Gastrocnemius medialis (tissue), 4 donors: ENCODE results near the gene MAP2K7. TPM values are rescaled to one million over a fixed set of nuclear protein-coding genes. Genes with fewer than 3 reads are reported as not detected.

Source experiments
- ATAC-seq, 2 donors: fragments of 150-250 bp; one replicate each; pipeline ENCODE4 v1.9.1; 2016
- DNase-seq, 2 donors: peaks; one replicate each; pipeline ENCODE4 v3.0.0-alpha.2; 2019
- H3K27ac ChIP-seq, 4 donors: fragments of 200-600 bp; sonication (generic); 1 replicate in 1 of 4; 2 replicates in 3 of 4; pipeline ENCODE4 v1.5.1; 2016 to 2018; ENCODE audit warnings: mild to moderate bottlenecking in 2 of 4, moderate library complexity in 1 of 4
- H3K27me3 ChIP-seq, 3 donors: fragments of 200-600 bp; sonication (generic) in 2 of 3; 1 replicate in 1 of 3; 2 replicates in 2 of 3; pipeline versions ENCODE4 v1.5.1 to v1.6.0; 2016 to 2019; ENCODE audit warnings: mild to moderate bottlenecking in 1 of 3, moderate library complexity in 1 of 3
- H3K36me3 ChIP-seq, 2 donors: fragments of 200-600 bp; sonication (generic) in 1 of 2; one replicate each; pipeline ENCODE4 v1.5.1; 2017 to 2018
- H3K4me1 ChIP-seq, 2 donors: fragments of 200-600 bp; sonication (generic) in 1 of 2; one replicate each; pipeline ENCODE4 v1.5.1; 2016 to 2017; ENCODE audit warnings: mild to moderate bottlenecking in 2 of 2
- H3K4me3 ChIP-seq, 4 donors: fragments of 200-600 bp; sonication (generic) in 3 of 4; 1 replicate in 1 of 4; 2 replicates in 3 of 4; pipeline ENCODE4 v1.5.1; 2016 to 2019; ENCODE audit warnings: mild to moderate bottlenecking in 2 of 4
- H3K9me3 ChIP-seq, 3 donors: fragments of 200-600 bp; sonication (generic) in 2 of 3; 1 replicate in 1 of 3; 2 replicates in 2 of 3; pipeline ENCODE4 v1.5.1; 2016 to 2019
- CTCF ChIP-seq, 5 experiments: fragments of 450-650 bp in 3 of 5; fragments of 200-600 bp in 2 of 5; sonication (generic) in 2 of 5; IDR thresholded peaks in 4 of 5; conservative IDR thresholded peaks in 1 of 5; 1 replicate in 4 of 5; 2 replicates in 1 of 5; pipeline ENCODE4 v1.5.1; 2016 to 2019; ENCODE audit warnings: antibody characterized with exemption in 5 of 5, mild to moderate bottlenecking in 3 of 5, moderate library complexity in 3 of 5
- POLR2A ChIP-seq, 2 donors: fragments of 450-650 bp; IDR thresholded peaks; one replicate each; pipeline ENCODE4 v1.6.1; 2017; ENCODE audit warnings: antibody characterized with exemption in 2 of 2, mild to moderate bottlenecking in 2 of 2, moderate library complexity in 2 of 2
- in situ Hi-C, 4 donors: fragments of 200-750 bp; cut with MboI; loops; one replicate each; pipeline versions ENCODE4 v1.15.0 to v1.8.0; 2017; ENCODE audit warnings: low sequenced_read_pairs in 4 of 4
- intact Hi-C: fragments of 100-400 bp; cut with DNase I; formaldehyde crosslinking; loops from one replicate; pipeline ENCODE4 v1.15.1; 2023; ENCODE audit warnings: low total_unique reads
- total RNA-seq, 4 donors: library from RNA; depleted of rRNA; stranded (reverse); fragments of >200 nt; gene quantifications; one replicate each; pipeline versions ENCODE4 v1.1.0 to v1.2.3, GENCODE V29; 2016

MAP2K7 gene
- total RNA-seq, 4 donors from 2014 or later, result 17.7 to 41.7 (median 32.9) TPM

- intact Hi-C loops, result no loop called here
- H3K27ac ChIP-seq, result no peak overlapping the region
- H3K27me3 ChIP-seq, result peaks cover 2 to 10% (median 7%) of the 10 kb centered on the region in 3 donors
- in situ Hi-C loops, result no loop called here
- H3K4me3 ChIP-seq, result no peak overlapping the region
- DNase-seq (no peak), ATAC-seq (no peak)
- no peaks in the 10 kb centered on the region for H3K9me3 ChIP-seq
- peaks cover 10 to 15% of the 10 kb centered on the region in 2 donors for H3K4me1 ChIP-seq
- TF ChIP-seq CTCF (IDR thresholded peaks at IDR 0.05 in 4 of 5, conservative IDR thresholded peaks at IDR 0.05 in 1 of 5), result no peak
- H3K36me3 ChIP-seq, result no peaks in the 10 kb centered on the region
Observed at GRCh38 chr19:7898967-7899366, 4.7 kb upstream of the MAP2K7 start.

GRCh38 chr19:7899751-7900378 is 3.8 kb upstream of the MAP2K7 start:
- TF ChIP-seq CTCF (IDR thresholded peaks at IDR 0.05 in 4 of 5, conservative IDR thresholded peaks at IDR 0.05 in 1 of 5) (no peak), POLR2A (IDR thresholded peaks at IDR 0.05) (no peak)
- no peak overlapping the region for H3K27ac ChIP-seq
- no peak overlapping the region for H3K4me3 ChIP-seq
- H3K27me3 ChIP-seq, result peaks cover 0 to 2% (median 0%) of the 10 kb centered on the region in 3 donors
- intact Hi-C loops (loop anchor here (10.0 kb wide), 1 partner anchor 615 kb away; the partner anchor contains the start of gene ZNF414), in situ Hi-C loops (no loop called here)
- H3K9me3 ChIP-seq, result no peaks in the 10 kb centered on the region
- no peaks in the 10 kb centered on the region for H3K36me3 ChIP-seq
- DNase-seq (no peak), ATAC-seq (no peak)
- peaks cover 15 to 21% of the 10 kb centered on the region in 2 donors for H3K4me1 ChIP-seq

GRCh38 chr19:7900401-7900870 is 3.2 kb upstream of the MAP2K7 start:
- Histone ChIP-seq H3K27me3 (no peaks in the 10 kb centered on the region), H3K36me3 (peaks cover 0 to 2% of the 10 kb centered on the region in 2 donors), H3K9me3 (no peaks in the 10 kb centered on the region), H3K4me1 (peaks cover 21 to 27% of the 10 kb centered on the region in 2 donors), H3K4me3 (no peak overlapping the region), H3K27ac (no peak overlapping the region)
- in situ Hi-C loops, result no loop called here
- ATAC-seq (no peak), DNase-seq (no peak)
- TF ChIP-seq POLR2A (IDR thresholded peaks at IDR 0.05), result no peak
- TF ChIP-seq CTCF (IDR thresholded peaks at IDR 0.05 in 4 of 5, conservative IDR thresholded peaks at IDR 0.05 in 1 of 5), result no peak
- intact Hi-C loops, result loop anchor here (10.0 kb wide), 1 partner anchor 614 kb away; the partner anchor contains the start of gene ZNF414

GRCh38 chr19:7900931-7901330 is 2.7 kb upstream of the MAP2K7 start:
- no peak for DNase-seq
- no peak overlapping the region for H3K27ac ChIP-seq
- intact Hi-C loops, result loop anchor here (10.0 kb wide), 1 partner anchor 614 kb away; the partner anchor contains the start of gene ZNF414

More at GRCh38 chr19:7900931-7901330, 2.7 kb upstream of the MAP2K7 start:
- Histone ChIP-seq H3K4me1 (peaks cover 22 to 30% of the 10 kb centered on the region in 2 donors), H3K4me3 (no peak overlapping the region), H3K9me3 (no peaks in the 10 kb centered on the region), H3K27me3 (no peaks in the 10 kb centered on the region), H3K36me3 (peaks cover 0 to 7% of the 10 kb centered on the region in 2 donors)
- no peak for ATAC-seq
- TF ChIP-seq POLR2A (IDR thresholded peaks at IDR 0.05) (no peak), CTCF (IDR thresholded peaks at IDR 0.05 in 4 of 5, conservative IDR thresholded peaks at IDR 0.05 in 1 of 5) (no peak)
- in situ Hi-C loops, result no loop called here
